Measurements from ENCODE around the gene EDA. TPM values are rescaled to one million over a fixed set of nuclear protein-coding genes. Genes with fewer than 3 reads are reported as not detected.
A peak's percentile ranks its signal among the peaks of the same experiment; 100 is the strongest.

Gene EDA
- total and polyA plus RNA-seq, 8 donors: 1.7 to 5.1 (median 3.6) TPM

- peak; percentile 43 for FAIRE-seq
- Histone ChIP-seq H3K27ac (no peak overlapping the region), H3K9me3 (no peaks in the 10 kb centered on the region), H3K27me3 (peaks cover 0 to 17% (median 0%) of the 10 kb centered on the region in 4 donors), H3K4me3 (no peak overlapping the region), H3K4me1 (no peaks in the 10 kb centered on the region), H3K36me3 (no peaks in the 10 kb centered on the region)
- 5 to 18% methylated on average over 4 of the region's 4 CpGs for WGBS, 2 donors
- peak; percentile 53 to 75 (median 62) for TF ChIP-seq CTCF (IDR thresholded peaks at IDR 0.05)
- peak in 2 of 6 donors; percentile 13 to 54 for DNase-seq
- intact Hi-C loops (cut with DNase I): loop anchor here in 1 of 3 donors (10.0 kb wide), 1 partner anchor 486 kb away; no protein-coding TSS in a partner anchor
- peak; percentile 71 to 94 (median 87) for ATAC-seq
Measured at GRCh38 chrX:70030301-70030767, 414.4 kb downstream of the EDA start.

GRCh38 chrX:70032792-70033191, 416.9 kb downstream of the EDA start:
- no peak overlapping the region for H3K27ac ChIP-seq
- no peak overlapping the region for H3K4me3 ChIP-seq
- no peaks in the 10 kb centered on the region for H3K9me3 ChIP-seq
- WGBS, 2 donors: 62 to 64% methylated on average over 2 of the region's 2 CpGs
- intact Hi-C loops (cut with DNase I): loop anchor here in 1 of 3 donors (10.0 kb wide), 1 partner anchor 488 kb away; no protein-coding TSS in a partner anchor
- H3K4me1 ChIP-seq: no peaks in the 10 kb centered on the region
- no peak for DNase-seq
- FAIRE-seq: no peak
- peaks cover 0 to 17% (median 0%) of the 10 kb centered on the region in 4 donors for H3K27me3 ChIP-seq
- TF ChIP-seq CTCF (IDR thresholded peaks at IDR 0.05): no peak
- ATAC-seq: no peak
- H3K36me3 ChIP-seq: no peaks in the 10 kb centered on the region

- peak in 3 of 4 donors; percentile 27 to 38 (median 32) for TF ChIP-seq CTCF (IDR thresholded peaks at IDR 0.05)
- Histone ChIP-seq H3K4me1 (no peaks in the 10 kb centered on the region), H3K27me3 (peaks cover 0 to 10% (median 0%) of the 10 kb centered on the region in 4 donors), H3K9me3 (no peaks in the 10 kb centered on the region), H3K36me3 (no peaks in the 10 kb centered on the region), H3K4me3 (no peak overlapping the region), H3K27ac (no peak overlapping the region)
- DNase-seq: no peak
- WGBS, 2 donors: 69 to 78% methylated on average over 10 of the region's 10 CpGs
- intact Hi-C loops (cut with DNase I): loop anchor here in 1 of 3 donors (10.0 kb wide), 1 partner anchor 489 kb away; no protein-coding TSS in a partner anchor
- ATAC-seq: peak in 3 of 4 donors; percentile 58 to 63 (median 62)
- no peak for FAIRE-seq
Measured at GRCh38 chrX:70033348-70034051, 417.6 kb downstream of the EDA start.

- no peaks in the 10 kb centered on the region for H3K36me3 ChIP-seq
- WGBS, 2 donors: 81% methylated on average over 4 of the region's 4 CpGs
- H3K4me1 ChIP-seq: no peaks in the 10 kb centered on the region
- no peak for TF ChIP-seq CTCF (IDR thresholded peaks at IDR 0.05)
- H3K27me3 ChIP-seq: peaks cover 0 to 10% (median 0%) of the 10 kb centered on the region in 4 donors
- intact Hi-C loops (cut with DNase I): loop anchor here in 1 of 3 donors (10.0 kb wide), 1 partner anchor 490 kb away; no protein-coding TSS in a partner anchor
- no peak overlapping the region for H3K4me3 ChIP-seq
- DNase-seq: no peak
- H3K27ac ChIP-seq: no peak overlapping the region
- no peaks in the 10 kb centered on the region for H3K9me3 ChIP-seq
- no peak for ATAC-seq
- no peak for FAIRE-seq
Measured at GRCh38 chrX:70034646-70035045, 418.7 kb downstream of the EDA start.

GRCh38 chrX:70038515-70038914, 422.6 kb downstream of the EDA start:
- no peak for ATAC-seq

More at GRCh38 chrX:70038515-70038914, 422.6 kb downstream of the EDA start:
- WGBS, 2 donors: 61 to 87% methylated on average over 2 of the region's 2 CpGs
- no peaks in the 10 kb centered on the region for H3K9me3 ChIP-seq
- no peaks in the 10 kb centered on the region for H3K27me3 ChIP-seq
- H3K36me3 ChIP-seq: no peaks in the 10 kb centered on the region
- no peak for DNase-seq
- no peak for FAIRE-seq
- H3K4me1 ChIP-seq: no peaks in the 10 kb centered on the region
- no peak overlapping the region for H3K4me3 ChIP-seq
- TF ChIP-seq CTCF (IDR thresholded peaks at IDR 0.05): no peak
- intact Hi-C loops (cut with DNase I): loop anchor here in 1 of 3 donors (10.0 kb wide), 1 partner anchor 494 kb away; no protein-coding TSS in a partner anchor
- no peak overlapping the region for H3K27ac ChIP-seq
